Fibroblast of the aortic adventitia (primary cell): ENCODE data around the gene LRPAP1. TPM values are rescaled to one million over a fixed set of nuclear protein-coding genes. Genes with fewer than 3 reads are reported as not detected.

Experiments
- DNase-seq: peaks from one replicate; pipeline ENCODE4 v3.0.0-alpha.2; 2010; ENCODE audit warnings: low read depth
- H3K4me3 ChIP-seq: 2 replicates; pipeline ENCODE4 v1.5.1; 2011; ENCODE audit warnings: low read depth, mild to moderate bottlenecking, control low read depth, low read length, moderate library complexity
- CTCF ChIP-seq: IDR thresholded peaks from 2 replicates; pipeline ENCODE4 v1.5.1; 2011; ENCODE audit warnings: mild to moderate bottlenecking, low read length, control low read depth, inconsistent platforms; ENCODE audit not compliant: insufficient read depth
- total RNA-seq: library from RNA; depleted of rRNA; stranded (reverse); fragments of >200 nt; gene quantifications from 2 replicates; pipeline ENCODE4 v1.2.3, GENCODE V29; 2012; ENCODE audit warnings: low replicate concordance

Gene LRPAP1
- total RNA-seq, 1 donor: 61.0 TPM

- DNase-seq: no peak
- no peak for TF ChIP-seq CTCF
- no peak overlapping the region for H3K4me3 ChIP-seq
These were observed 62.6 kb downstream of the LRPAP1 start for GRCh38 chr4:3469386-3470243.

DNA sequence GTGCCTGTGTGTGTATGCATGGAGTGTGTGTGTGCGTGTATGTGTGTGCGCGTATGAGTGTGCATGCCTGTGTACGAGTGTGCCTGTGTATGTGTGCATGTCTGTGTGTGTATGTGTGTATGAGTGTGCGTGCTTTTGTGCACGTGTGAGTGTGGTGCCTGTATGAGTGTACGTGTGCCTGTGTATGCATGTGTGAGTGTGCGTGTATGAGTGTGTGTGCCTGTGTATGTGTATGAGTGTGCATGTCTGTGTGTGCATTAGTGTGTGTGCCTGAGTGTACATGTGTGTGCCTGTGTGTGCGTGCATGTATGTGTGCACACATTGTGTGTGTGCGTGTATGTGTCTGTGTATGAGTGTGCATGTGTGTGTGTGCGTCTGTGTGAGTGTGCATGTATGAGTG lies 63.4 kb downstream of the LRPAP1 start:
- TF ChIP-seq CTCF: no peak
- H3K4me3 ChIP-seq: no peak overlapping the region
- no peak for DNase-seq

DNA sequence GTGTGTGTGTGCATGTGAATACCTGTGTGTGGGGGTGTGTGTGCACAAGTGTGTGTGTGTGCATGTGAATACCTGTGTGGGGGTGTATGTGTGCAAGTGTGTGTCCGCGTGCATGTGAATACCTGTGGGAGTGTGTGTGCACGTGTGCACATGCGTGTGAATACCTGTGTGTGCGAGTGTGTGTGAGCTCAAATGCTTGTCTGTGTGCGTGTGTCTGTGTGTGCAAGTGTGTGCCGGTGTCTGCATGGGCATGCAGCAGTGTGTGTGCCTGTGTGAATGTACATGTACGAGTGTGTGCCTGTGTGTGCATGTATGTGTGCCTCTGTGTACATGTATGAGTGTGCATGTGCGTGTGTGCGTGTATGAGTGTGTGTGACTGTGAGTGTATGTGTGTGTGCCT lies 64.1 kb downstream of the LRPAP1 start:
- DNase-seq: no peak
- no peak overlapping the region for H3K4me3 ChIP-seq
- no peak for TF ChIP-seq CTCF

- H3K4me3 ChIP-seq: no peak overlapping the region
- no peak for TF ChIP-seq CTCF
- no peak for DNase-seq
These were observed 64.6 kb downstream of the LRPAP1 start for GRCh38 chr4:3467601-3468031.

- TF ChIP-seq CTCF: no peak
- no peak for DNase-seq
- H3K4me3 ChIP-seq: no peak overlapping the region
These were observed 65.3 kb downstream of the LRPAP1 start for GRCh38 chr4:3466691-3467600.

DNA sequence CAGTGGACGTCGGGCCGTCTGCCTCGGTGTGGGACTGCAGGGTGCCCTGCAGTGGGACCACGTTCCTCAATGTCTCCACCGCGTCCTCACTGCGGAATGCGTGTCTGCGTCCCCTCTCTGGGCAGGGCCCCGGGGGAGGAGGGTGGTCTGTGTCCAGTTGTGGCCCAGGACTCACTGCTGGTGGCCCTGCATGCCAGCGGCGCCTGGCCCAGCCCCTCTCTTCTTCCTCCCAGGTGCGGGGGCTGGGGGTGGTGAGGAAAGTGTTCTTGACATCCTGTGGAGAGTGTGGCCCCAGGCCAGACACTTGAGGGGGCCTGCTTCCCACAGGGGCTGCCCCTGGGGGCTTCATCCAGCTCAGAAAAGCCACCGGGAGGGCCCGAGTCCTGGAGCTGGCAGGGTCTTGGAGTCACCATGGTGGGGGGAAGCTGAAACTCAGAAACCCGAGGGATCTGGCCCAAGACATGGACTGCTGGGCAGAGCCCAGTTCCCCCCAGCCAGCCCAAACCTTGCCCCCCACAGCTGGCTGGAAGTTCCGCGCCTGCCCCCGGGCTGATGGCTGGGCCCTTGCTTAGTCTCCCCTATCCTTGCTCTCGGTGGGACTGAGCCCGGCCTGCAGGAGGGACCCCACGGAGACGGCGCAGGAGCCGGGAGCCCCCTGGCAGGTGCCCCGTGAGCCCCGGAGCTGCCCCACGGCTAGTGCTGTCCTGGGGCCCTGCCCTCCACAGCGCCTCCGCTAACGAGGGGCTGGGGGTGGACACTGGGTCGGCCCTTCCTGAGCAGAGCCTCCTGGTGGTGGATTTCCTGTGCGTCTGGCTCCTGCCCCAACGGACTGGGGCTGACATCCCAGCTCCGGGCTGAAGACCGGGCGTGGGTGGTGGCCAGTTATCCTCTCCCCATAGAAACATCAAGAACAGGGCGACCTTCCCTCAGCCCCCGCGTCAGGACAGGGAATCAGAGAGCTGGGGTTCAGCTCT lies 66.2 kb downstream of the LRPAP1 start:
- TF ChIP-seq CTCF: no peak
- no peak overlapping the region for H3K4me3 ChIP-seq
- DNase-seq: no peak
